DMS53 treated with DMSO at 0.1 percent for 48 hours (cell line): ENCODE measurements around the gene COBL.
A peak's percentile ranks its signal among the peaks of the same experiment; 100 is the strongest.
"Not testable (repeated sequence)": the region's sequence is repeated elsewhere in the genome, so short reads cannot be mapped to it uniquely, and the experiment has no call there.

Source experiments
- DNase-seq: peaks from one replicate; lab custom pipeline; 2025; ENCODE audit not compliant: unreplicated experiment; lab: John Stamatoyannopoulos, UW

Gene COBL

DNA sequence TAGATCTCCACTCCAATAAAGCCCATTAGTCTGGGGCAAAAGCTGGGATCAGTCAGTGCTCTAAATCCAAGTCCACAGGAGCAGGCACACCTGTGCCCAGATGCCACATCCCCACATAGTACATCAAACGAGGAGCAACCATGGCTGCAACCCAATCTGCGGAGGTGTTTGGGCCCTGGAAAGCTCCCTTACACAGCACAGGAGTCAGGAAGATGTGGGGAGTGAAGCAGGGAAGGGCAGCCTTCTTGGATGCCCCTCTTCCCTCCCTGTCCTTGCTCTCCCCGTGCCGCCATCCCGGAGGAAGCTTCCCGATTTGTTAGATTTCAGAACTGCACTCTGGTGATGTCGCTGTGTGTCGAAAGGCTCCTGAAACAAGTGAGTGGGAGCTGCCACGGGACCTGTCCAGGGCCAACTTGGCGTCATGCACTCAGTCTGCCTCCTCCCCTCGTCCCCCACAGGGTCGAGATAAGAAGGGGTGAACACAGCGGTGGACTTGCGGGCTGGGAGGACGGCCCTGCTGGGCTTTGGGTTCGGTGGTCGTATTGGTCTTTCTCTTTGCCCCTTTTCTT, 303.3 kb downstream of the COBL start:
- DNase-seq = no peak

DNA sequence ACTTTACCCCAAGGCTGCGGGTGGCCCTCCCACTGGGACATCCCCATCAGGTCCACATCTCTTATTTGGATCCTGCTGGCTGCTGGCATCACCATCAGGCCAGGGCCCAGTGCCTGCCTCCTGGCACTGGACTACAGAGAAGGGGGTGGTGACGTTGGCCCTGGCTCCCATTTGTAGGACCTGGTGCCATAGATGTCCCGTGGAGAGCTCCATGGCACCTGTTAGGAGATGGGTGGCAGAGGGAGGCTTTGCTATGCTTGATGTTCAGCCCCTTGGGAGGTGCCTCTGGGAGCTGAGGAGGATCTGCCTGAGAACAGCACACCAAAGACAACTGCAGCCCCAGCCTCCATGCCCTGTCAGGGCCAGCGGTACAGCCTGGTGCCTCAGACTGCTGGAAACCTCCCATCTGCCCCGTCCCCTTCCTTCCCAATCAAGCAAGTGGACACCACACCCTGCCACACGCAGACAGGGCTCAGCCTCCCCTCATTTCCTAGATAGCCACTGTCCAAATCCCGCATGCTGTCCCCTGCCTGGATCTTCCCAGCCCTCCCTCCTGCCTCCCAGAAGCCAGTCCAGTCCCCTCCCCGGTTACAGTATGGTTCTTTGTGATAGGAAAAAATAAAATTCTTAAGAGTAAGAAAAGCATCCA, 303.9 kb downstream of the COBL start:
- DNase-seq = no peak

DNA sequence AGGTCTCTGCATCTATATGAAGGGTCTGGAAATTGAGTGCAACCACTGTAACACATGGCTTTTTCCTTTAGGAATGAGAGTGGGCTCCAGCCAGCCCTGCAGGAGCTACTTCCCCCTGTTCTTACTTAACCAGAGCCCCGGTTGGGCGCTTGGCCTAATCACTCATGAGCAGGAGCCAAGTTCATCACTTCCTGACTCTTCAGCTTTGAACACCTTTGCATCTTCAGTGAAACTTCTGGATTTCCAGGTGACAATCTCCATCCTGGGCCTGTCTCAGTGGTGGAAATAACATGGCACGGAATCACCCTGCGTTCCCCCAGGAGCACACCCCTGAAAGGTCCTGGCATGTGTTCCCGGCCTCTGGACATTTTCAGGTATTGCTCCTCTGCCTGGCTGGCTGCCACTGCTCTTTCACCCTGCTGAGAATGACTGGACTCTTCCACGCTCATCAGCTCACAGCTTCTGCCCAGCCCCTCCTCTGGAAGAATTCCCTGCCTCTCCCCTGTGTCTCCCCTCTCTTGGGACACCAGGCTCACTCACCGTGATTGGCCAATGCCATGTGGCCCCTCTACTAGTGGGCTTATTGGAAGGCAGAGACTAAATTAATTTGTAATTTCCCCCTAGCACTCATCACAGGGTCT, 304.8 kb downstream of the COBL start:
- DNase-seq = no peak

DNA sequence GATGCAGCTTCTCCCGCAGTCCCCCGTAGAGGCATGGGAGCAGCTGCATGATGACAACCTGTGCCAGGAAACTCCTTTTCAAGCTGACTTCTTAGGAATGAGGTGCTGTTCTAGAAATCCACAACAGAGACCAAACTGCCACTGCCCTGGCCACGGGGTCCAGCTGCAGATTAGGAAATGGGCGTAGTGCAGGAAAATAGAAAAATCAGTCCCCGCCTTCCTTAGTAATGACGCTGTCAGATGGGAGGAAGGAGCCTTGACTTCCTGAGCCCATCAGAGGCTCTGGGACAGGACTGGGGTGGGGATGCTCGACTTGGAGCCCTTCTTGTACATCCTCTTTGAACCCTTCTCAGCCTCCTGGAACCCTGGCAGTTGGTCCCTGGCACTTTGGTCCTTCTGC, 306.1 kb downstream of the COBL start:
- no peak for DNase-seq

DNA sequence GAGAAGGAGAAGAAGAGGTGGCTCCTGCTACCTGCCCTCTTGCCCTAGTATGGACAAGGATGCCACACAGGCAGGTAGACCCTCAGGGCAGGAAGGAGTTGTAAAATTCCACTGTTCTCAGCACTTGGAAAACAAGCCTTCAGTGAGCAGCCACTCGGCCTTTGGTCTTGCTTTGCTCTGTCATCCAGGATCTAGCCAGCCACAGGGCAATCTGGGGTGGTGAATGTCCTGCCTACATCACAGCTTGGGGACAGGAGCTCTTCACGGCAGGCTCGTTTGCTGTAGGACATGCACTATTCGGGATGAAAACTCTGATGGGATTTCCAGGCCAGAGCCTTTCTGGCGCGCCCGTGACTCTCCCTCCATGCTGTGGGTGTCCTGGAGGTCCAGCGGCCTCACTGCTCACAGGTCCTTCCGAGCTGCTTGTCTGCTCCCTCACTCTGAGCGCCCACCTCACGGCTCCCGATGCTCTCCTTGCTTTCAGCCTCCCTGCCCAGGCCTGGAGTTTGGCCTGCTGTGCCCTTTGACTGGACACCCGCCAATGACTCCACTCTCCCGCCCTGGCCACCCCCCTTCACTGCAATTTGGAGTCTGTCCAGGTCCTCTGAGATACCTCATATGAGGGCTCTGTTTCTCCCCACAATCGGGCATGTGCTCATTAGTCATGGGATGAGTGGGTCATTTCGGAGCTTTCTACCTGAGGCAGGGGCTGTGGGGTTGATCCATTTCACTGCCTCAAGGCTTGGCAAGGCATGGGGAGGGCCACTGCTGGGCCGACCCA, 306.7 kb downstream of the COBL start:
- DNase-seq = no peak

DNA sequence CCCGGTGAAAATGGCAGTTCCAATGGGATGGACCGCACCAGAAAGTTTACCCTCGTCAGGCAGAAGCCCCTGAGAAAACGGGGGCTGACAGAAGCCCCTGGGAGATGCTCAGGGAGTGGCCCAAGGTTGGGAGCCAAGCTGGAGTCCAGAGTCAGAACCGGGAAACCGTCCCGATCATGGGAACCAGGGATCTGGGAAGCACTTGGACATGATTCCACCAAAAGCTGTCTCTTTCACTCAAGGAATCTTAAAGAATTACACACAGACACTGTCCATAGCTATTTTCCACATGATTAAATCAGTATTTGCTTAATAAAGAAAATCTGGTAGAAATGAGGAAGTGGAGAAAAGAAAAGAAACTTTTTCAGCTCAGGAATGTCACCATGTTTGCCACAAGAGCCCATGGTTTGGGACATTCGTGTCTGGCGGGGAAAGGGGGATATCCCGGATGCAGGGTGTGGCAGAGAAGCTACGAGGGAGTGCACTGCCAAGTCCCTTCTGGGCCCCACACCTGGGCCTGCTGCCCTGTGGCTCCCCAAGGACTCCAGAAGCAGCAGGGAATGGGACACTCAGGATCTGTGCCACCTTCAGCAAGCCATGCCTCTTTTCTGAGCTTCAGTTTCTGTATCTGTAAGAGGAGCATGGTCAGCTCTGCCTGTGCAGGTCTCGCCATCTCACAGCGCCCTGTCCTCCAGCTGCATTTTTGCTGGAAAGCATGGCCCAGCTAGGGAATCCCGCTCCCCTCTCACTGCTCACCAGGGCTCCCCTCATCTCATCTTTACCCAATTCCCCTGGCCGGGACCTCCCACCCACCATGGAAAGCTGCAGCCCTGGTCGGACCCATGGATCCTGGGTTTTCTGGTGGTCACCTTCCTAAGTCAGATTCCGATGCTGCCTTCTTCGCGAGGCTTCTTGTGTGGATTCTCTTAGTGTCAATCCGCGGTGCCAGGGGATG, 308.8 kb downstream of the COBL start:
- DNase-seq = no peak

DNA sequence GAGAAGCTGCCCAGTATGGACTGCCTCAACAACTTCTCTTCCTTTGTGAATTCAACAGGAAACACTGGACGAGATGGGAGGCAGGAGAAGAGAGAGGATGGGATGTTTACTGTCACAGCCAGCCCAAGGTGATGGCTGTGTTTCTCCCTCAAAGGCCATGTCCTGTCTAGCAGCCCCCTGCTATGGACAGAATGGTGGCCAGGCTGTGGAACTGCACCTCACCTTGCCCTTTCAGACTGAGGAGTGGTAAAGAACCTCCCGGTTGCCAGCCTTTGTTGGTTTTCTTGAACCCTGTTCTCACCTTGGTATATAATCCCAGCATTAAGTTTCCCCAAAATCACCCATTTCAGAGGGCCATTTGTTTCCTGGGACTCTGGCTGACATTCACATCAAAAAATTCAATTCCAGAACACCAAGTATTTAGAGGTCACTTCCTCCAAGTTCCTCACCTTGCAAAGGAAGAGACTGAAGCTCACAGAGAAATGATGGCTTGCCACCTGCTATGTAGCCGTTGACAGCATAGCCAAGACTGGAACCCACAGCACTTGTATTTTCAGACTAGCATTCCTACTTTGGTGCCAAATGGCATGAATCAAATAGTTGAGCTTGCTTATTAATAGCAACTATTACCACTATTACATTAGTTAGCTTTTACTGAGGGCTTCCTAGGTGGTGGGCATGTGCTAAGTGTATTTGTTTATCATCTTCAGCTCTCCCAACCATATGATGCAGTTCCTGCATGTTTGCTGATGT, 309.9 kb downstream of the COBL start:
- no peak for DNase-seq

DNA sequence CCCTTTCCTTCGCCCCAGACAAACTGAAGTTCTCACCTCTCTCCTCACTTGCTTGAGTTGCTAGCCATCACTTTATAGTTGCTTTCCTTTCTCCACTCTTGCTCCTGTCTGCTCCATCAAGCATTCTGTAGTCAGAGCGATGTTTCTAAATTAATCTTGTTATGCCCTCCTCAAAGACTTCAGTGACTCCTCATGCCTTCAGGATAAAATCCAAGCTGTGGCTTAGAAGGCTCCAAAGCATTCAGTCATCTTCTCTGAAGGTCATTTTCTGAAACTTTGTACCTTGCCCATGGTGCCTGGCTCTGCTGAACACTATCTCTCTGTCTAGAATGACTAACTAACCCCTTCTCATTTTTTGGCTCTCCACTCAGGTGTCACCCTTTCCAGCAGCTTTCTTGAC, 311.5 kb downstream of the COBL start:
- no peak for DNase-seq

DNA sequence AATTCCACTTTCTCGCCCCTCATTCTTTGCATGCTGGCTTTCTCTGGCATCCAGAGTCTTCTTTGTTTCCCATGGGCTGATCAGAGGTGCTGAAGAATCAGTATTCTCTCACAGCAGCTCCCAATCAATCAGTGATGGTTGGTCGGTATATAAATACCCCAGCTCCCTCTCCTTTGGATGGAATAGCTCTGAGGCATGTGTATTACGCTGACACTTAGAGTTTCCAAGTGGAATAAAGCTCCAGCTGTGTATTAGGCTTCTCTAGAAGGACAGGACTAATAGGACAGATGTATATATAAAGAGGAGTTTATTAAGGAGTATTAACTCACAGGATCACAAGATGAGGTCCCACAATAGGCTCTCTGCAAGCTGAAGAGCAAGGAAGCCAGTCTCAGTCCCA, 315.7 kb downstream of the COBL start:
- DNase-seq = peak; percentile 9

DNA sequence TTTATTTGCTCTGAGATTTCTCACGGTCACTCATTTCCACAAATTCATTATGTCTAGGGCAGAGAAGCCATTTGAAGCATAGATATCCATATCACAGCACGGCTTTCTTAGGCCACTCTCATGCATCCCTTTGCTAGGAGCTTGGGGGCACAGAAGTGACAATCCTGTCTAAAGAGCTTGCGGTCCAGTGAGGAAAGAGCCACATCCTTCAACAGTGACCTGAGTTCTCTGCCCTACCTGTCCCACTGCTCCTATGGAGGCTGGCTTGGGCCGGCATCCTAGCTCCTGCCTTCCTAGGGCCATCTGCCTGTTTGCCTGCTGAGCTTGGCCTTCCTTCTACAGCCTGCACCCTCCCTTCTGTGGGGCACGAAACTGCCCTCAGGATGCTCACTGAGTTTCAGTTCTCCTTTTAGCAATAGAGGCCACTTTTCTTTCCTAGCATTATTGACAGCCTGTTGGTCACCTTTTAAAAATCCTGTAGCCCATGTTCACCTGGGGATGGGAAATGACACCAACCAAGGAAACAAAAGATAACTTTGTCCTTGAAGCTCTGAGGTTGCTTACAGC, 321.8 kb downstream of the COBL start:
- no peak for DNase-seq

DNA sequence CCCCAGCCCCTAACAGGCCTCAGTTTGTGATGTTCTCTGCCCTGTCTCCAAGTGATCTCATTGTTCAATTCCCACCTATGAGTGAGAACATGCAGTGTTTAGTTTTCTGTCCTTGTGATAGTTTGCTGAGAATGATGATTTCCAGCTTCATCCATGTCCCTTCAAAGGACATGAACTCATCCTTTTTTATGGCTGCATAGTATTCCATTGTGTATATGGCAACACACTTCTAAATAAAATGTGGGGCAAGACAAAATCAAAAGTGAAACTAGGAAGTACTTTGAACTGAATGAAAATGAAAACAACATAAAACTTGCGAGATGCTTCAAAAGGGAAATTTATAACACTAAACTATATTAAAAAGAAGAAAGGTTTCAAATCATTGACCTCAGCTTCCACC, 326.4 kb downstream of the COBL start:
- not testable (repeated sequence) for DNase-seq

DNA sequence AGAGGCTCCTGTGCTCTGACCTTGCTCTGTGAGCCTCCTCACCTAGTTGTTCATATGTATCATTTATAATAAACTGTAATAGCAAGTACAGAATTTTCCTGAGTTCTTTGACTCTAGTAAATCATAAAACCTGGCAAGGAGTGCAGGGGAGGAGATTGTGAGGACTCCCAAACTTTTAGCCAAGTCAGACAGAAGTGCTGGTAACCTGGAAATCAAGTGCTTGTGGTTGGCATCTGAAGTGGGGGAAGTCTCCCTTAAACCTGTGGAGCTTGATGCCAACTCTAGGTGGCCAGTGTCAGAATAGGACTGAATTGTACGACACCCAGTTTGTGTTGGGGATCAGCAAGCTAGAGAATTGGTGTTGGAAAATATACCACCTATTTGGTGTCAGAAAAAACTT, 327.6 kb downstream of the COBL start:
- no peak for DNase-seq

DNA sequence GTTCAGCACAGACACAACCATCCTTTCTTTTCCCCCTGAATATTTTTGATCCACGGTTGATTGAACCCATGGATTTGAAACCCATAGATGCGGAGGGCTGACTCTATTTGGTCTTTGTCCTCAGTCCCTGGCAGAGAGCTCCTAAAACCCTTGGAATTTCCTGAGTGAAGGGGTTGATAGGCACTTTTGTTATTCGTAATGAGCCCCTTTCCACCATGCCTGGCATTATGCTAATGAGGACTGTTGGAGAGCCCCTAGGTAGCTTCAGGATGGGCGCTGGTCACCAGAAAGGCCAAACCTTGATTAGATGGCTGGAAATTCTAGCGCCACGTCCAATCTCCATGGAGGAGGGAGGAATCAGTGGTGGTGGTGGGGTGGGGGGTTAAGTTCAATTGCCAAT, 328.1 kb downstream of the COBL start:
- DNase-seq = no peak

DNA sequence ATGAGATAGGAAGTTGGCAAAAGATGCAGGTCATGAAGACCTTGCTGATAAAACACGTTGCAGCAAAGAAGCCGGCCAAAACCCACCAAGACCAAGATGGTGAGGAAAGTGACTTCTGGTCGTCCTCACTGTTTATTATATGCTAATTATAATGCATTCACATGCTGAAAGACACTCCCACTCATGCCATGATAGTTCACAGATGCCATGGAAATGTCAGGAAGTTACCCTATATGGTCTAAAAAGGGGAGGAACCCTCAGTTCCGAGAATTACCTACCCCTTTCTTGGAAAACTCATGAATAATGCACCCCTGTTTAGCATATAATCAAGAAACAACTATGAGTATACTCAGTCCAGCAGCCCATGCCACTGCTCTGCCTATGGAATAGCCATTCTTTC, 331.5 kb downstream of the COBL start:
- no peak for DNase-seq

DNA sequence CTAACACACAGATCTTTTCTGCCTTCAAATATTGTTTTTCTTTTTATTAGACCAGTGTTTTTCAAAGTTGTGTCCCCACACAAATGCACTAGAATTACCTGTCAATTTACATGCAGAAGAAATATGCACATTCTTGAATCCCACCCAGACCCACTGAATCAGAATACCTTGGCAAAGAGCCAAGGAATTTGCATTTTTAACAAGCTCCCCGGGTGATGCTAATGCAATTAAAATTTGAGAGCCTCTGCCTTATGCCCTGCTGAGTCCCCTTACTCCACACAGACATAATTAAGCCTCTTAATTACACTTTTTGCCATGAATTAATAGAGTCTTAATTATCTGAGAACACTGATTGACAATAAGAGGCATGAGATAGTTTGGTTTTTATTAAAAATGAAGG, 332.8 kb downstream of the COBL start:
- DNase-seq = no peak

DNA sequence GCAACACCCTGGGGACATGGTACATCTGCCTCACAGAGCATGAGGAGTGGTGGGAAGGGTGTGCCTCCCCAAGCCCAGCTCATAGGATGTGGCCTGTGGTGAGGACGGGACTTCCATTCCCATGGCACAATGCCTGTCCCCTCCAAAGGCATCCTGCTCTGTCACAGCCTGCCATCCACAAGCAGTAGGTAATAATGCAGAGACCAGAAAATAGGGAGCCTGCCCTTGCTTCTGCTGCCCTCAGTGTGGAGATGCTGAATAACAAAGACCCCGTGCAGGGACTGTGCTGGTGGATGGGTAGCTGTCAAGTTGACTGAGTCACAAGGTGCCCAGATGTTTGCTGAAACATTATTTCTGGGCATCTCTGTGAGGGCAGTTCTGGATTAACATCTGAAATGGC, 334.0 kb downstream of the COBL start:
- no peak for DNase-seq

DNA sequence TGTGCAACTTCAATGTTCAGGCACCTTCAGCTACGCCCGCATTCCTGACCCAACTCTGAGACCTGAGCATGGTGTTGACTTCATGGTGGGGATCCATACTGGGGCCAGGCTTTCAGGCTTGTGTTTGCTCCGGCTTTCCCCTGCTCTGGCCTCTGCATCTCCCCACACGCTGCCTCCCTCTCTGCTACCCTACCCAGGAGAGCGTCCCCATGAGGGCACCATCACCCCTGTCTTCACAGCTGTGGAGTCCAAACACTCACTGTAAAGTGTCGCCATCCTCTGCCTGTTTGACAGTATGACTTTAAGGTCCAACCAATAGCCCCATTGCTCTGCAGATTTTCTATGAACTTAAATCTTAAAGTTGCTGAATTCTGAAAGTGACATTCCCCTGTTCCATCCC, 334.9 kb downstream of the COBL start:
- no peak for DNase-seq

DNA sequence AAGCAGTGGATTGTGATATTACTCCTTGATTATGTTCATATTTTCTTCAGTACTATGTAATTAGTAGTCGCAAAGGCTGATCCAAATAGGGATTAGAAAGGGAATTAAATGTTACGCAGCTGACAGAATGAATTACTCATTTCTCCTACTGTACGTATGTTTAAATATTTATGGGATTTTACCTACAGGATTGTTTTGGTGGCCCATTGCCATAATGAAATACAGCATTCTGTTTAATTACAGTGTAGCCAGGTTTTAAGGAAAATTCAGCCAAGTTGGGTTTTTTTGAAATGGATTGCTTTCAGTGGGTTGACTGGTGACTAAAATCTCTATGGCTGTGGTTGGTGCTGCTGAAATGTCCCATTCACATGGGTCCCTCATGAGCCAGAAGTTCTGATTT, 336.2 kb downstream of the COBL start:
- DNase-seq = no peak

DNA sequence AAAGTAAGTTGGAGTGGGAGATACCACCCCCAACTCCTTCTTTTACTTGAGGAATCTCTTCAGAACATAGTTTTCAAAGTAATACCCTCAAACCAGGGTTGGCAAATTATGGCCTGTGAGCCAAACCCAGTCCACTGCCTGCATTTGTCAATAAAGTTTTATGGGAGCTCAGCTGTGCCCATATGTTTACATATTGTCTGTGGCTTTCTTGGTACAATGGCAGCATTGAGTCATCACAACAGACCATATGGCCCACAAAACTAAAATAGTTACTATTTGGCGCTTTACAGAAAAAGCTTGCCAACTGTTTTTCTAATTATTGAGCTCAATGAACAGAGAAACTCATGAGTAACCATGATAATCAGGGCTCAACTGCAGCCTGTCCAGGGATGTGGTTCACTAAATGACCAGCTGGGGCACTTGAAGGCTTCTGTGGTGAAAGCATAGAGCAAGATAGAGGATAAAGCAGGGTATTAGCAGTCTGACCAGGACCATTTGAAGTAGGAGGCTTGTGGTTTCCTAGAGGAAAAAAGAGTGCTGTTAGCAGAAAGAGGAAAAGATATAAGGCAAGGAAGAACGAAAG, 337.9 kb downstream of the COBL start:
- DNase-seq = no peak

DNA sequence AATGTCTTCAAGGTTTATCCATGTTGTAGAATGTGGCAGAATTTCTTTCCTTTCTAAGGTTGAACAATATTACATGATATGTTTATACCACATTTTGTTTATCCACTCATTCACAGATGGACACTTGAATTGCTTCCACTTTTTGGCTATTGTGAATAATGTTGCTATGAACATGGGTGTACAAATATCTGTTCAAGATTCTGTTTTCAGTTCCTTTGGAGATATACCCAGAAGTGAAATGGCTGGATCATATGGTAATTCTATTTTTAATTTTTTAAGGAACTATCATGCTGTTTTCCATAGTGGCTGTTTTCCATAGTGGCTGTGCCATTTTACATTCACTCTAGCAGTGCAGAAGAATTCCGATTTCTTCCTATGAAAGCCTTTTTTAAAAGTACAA, 339.2 kb downstream of the COBL start:
- DNase-seq = no peak
